ENCODE data around the gene BTG1. TPM values are rescaled to one million over a fixed set of nuclear protein-coding genes. Genes with fewer than 3 reads are reported as not detected.

The BTG1 gene
- total RNA-seq, 1 experiment from 2014 or later, result 72.4 TPM

DNA sequence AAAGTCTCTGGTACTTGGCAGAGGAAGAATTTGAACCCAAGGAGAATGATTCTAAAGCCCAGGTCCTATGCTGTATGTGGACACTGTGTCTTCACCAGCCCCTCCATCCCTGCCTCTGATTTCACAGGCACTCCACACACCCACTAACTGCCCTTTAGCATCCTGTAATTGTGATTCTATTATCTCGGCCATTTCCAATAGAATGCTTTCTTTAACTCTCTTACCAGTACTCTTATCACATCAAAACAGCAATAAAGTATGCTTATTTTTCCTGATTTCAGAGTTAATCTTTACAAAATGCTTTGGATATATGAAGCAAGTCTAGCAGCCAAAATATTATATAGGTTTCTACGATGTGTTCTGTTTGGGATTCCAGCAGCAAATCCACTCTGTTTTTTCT lies 37.9 kb upstream of the BTG1 start:
- no peaks in the 10 kb centered on the region for H3K27me3 ChIP-seq (ENCODE audit: insufficient read depth, low read depth)
- no peaks in the 10 kb centered on the region for H3K9me2 ChIP-seq (ENCODE audit: insufficient read depth)
- H3K79me2 ChIP-seq (ENCODE audit: low read depth), result no peaks in the 10 kb centered on the region
- ChIA-PET CTCF (no interaction called here), POLR2A (ENCODE audit: unreplicated experiment) (no interaction called here)
- H4K20me1 ChIP-seq (ENCODE audit: insufficient read depth), result no peaks in the 10 kb centered on the region
- H3K9me3 ChIP-seq (ENCODE audit: insufficient read depth, low read depth), result 0 out of 2 replicates have a peak, but pooled peaks cover 9% of the 10 kb centered on the region
- DNase-seq, result no peak
- TF ChIP-seq EZH2 (IDR thresholded peaks at IDR 0.05; ENCODE audit: low read depth), result no peak
- TF ChIP-seq, protein P1, sequence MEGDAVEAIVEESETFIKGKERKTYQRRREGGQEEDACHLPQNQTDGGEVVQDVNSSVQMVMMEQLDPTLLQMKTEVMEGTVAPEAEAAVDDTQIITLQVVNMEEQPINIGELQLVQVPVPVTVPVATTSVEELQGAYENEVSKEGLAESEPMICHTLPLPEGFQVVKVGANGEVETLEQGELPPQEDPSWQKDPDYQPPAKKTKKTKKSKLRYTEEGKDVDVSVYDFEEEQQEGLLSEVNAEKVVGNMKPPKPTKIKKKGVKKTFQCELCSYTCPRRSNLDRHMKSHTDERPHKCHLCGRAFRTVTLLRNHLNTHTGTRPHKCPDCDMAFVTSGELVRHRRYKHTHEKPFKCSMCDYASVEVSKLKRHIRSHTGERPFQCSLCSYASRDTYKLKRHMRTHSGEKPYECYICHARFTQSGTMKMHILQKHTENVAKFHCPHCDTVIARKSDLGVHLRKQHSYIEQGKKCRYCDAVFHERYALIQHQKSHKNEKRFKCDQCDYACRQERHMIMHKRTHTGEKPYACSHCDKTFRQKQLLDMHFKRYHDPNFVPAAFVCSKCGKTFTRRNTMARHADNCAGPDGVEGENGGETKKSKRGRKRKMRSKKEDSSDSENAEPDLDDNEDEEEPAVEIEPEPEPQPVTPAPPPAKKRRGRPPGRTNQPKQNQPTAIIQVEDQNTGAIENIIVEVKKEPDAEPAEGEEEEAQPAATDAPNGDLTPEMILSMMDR (conservative IDR thresholded peaks at IDR 0.05), result no peak
- BruUV-seq (replicated peaks), result no TSS peak
- no peak overlapping the region for H3K4me3 ChIP-seq
- no peak overlapping the region for H3K4me2 ChIP-seq
- intact Hi-C loops (cut with micrococcal nuclease; ENCODE audit: unreplicated experiment), result no loop called here
- H3F3A ChIP-seq (ENCODE audit: insufficient read depth, low read depth), result no peaks in the 10 kb centered on the region
- 0 out of 2 replicates have a peak, but pooled peaks cover 4% of the 10 kb centered on the region for H3K4me1 ChIP-seq (replicated peaks; ENCODE audit: insufficient read depth)
- H3K27ac ChIP-seq, result no peak overlapping the region
- H3K36me3 ChIP-seq (ENCODE audit: low read depth), result no peaks in the 10 kb centered on the region
- H2AFZ ChIP-seq, result no peak overlapping the region

DNA sequence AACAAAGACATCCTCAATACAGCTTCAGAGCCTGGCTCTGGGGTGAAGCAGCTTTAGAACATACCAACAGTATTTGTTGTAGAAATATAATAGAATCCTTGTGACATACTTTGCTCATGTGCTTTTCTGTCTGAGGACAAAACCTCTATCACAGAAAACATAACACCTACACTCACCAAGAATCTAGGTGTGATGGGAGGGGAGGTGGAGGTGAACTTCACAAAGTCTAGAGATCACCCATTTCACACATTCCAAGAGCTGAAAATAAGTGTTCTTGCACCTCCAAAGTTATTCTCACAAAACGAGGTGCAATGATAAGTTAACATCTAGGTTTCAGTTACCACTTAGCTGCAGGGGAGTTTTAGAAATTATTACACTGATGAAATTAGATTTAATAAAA lies 32.7 kb upstream of the BTG1 start:
- 0 out of 2 replicates have a peak, but pooled peaks cover 4% of the 10 kb centered on the region for H3K4me1 ChIP-seq (replicated peaks; ENCODE audit: insufficient read depth)
- BruUV-seq (replicated peaks), result no TSS peak
- CTCF ChIA-PET, result no interaction called here
- POLR2A ChIA-PET (ENCODE audit: unreplicated experiment), result no interaction called here
- no peaks in the 10 kb centered on the region for H3K27me3 ChIP-seq (ENCODE audit: insufficient read depth, low read depth)
- intact Hi-C loops (cut with micrococcal nuclease; ENCODE audit: unreplicated experiment), result no loop called here
- no peak for DNase-seq
- H3F3A ChIP-seq (ENCODE audit: insufficient read depth, low read depth), result no peaks in the 10 kb centered on the region
- H3K4me2 ChIP-seq, result no peak overlapping the region
- H2AFZ ChIP-seq, result no peak overlapping the region
- H3K36me3 ChIP-seq (ENCODE audit: low read depth), result no peaks in the 10 kb centered on the region
- H3K4me3 ChIP-seq, result no peak overlapping the region
- H4K20me1 ChIP-seq (ENCODE audit: insufficient read depth), result no peaks in the 10 kb centered on the region
- H3K9me3 ChIP-seq (ENCODE audit: insufficient read depth, low read depth), result 0 out of 2 replicates have a peak, but pooled peaks cover 3% of the 10 kb centered on the region
- H3K27ac ChIP-seq, result no peak overlapping the region
- TF ChIP-seq, protein P1 (conservative IDR thresholded peaks at IDR 0.05), result no peak
- no peak for TF ChIP-seq EZH2 (IDR thresholded peaks at IDR 0.05; ENCODE audit: low read depth)
- H3K9me2 ChIP-seq (ENCODE audit: insufficient read depth), result no peaks in the 10 kb centered on the region
- H3K79me2 ChIP-seq (ENCODE audit: low read depth), result no peaks in the 10 kb centered on the region

DNA sequence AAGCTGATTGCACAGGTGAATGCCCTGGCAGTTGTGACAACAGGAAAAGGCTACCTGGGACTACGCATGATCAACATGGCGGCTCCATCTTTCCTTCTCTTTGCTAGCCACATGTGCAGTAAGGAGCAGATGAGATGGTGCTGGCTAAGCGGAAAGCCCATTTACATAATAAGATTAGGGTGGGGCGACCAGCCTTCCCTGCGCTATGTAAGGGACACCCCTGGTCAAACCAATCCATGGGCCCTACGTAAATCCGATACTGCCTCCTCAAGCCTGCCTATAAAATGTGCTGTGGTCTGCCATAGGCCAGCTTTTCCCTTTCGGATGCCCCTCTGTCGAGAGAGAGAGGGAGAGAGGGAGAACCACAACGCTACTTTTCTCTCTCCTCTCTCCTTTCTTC lies 31.0 kb upstream of the BTG1 start:
- H3F3A ChIP-seq (ENCODE audit: insufficient read depth, low read depth), result no peaks in the 10 kb centered on the region
- no peaks in the 10 kb centered on the region for H3K9me2 ChIP-seq (ENCODE audit: insufficient read depth)
- ChIA-PET POLR2A (ENCODE audit: unreplicated experiment) (no interaction called here), CTCF (no interaction called here)
- H3K4me1 ChIP-seq (replicated peaks; ENCODE audit: insufficient read depth), result no peaks in the 10 kb centered on the region
- H3K4me3 ChIP-seq, result no peak overlapping the region
- no peak overlapping the region for H2AFZ ChIP-seq
- H3K4me2 ChIP-seq, result no peak overlapping the region
- intact Hi-C loops (cut with micrococcal nuclease; ENCODE audit: unreplicated experiment), result no loop called here
- TF ChIP-seq, protein P1 (conservative IDR thresholded peaks at IDR 0.05), result no peak
- no peak for TF ChIP-seq EZH2 (IDR thresholded peaks at IDR 0.05; ENCODE audit: low read depth)
- no peaks in the 10 kb centered on the region for H4K20me1 ChIP-seq (ENCODE audit: insufficient read depth)
- no peaks in the 10 kb centered on the region for H3K27me3 ChIP-seq (ENCODE audit: insufficient read depth, low read depth)
- no peaks in the 10 kb centered on the region for H3K9me3 ChIP-seq (ENCODE audit: insufficient read depth, low read depth)
- H3K36me3 ChIP-seq (ENCODE audit: low read depth), result no peaks in the 10 kb centered on the region
- H3K79me2 ChIP-seq (ENCODE audit: low read depth), result no peaks in the 10 kb centered on the region
- BruUV-seq (replicated peaks), result no TSS peak
- no peak for DNase-seq
- H3K27ac ChIP-seq, result no peak overlapping the region

All from PC-9 (cell line).